MCF 10A (cell line): Measurements from ENCODE around the gene SLC2A10. TPM values are rescaled to one million over a fixed set of nuclear protein-coding genes. Genes with fewer than 3 reads are reported as not detected.
A peak's percentile ranks its signal among the peaks of the same experiment; 100 is the strongest.

Experiments used
- BruUV-seq: library from RNA; stranded (reverse); fragments of 400-500 nt; replicated peaks from 2 replicates; lab custom pipeline; 2021; lab: Mats Ljungman, UMichigan
- CTCF ChIA-PET: fragments of 300-600 bp; sonication (Branson Sonifier 250); formaldehyde crosslinking; extraction: SDS; loops from one replicate; lab custom pipeline; 2021; ENCODE audit warnings: antibody characterized with exemption, inconsistent platforms; lab: Yijun Ruan, JAX
- POLR2A ChIA-PET: fragments of 300-600, 350-650 bp; sonication (Branson Sonifier 250); formaldehyde crosslinking; extraction: SDS; loops from one replicate; lab custom pipeline; 2020; ENCODE audit warnings: antibody characterized with exemption, inconsistent platforms; lab: Yijun Ruan, JAX
- DNase-seq: peaks from one replicate; pipeline ENCODE4 v3.0.0-alpha.2; 2018; ENCODE audit not compliant: unreplicated experiment
- H3K27ac Mint-ChIP-seq: one replicate; pipeline ENCODE4 v1.8.0; 2022; ENCODE audit warnings: mild to moderate bottlenecking, low read depth, mixed read lengths; ENCODE audit not compliant: unreplicated experiment
- H3K27me3 Mint-ChIP-seq: one replicate; pipeline ENCODE4 v1.8.0; 2022; ENCODE audit warnings: mixed read lengths; ENCODE audit not compliant: insufficient read depth, unreplicated experiment
- H3K36me3 Mint-ChIP-seq: one replicate; pipeline ENCODE4 v1.8.0; 2022; ENCODE audit warnings: mild to moderate bottlenecking, moderate library complexity, mixed read lengths; ENCODE audit not compliant: insufficient read depth, unreplicated experiment
- H3K4me1 Mint-ChIP-seq: one replicate; pipeline ENCODE4 v1.8.0; 2022; ENCODE audit warnings: mixed read lengths; ENCODE audit not compliant: insufficient read depth, unreplicated experiment
- H3K4me3 Mint-ChIP-seq: one replicate; pipeline ENCODE4 v1.8.0; 2022; ENCODE audit warnings: mild to moderate bottlenecking, moderate library complexity, mixed read lengths; ENCODE audit not compliant: unreplicated experiment
- H3K9me3 Mint-ChIP-seq: one replicate; pipeline ENCODE4 v1.8.0; 2022; ENCODE audit warnings: mixed read lengths; ENCODE audit not compliant: unreplicated experiment
- CTCF ChIP-seq: fragments of 200-600 bp; IDR thresholded peaks from one replicate; pipeline ENCODE4 v1.8.0; 2022; ENCODE audit warnings: antibody characterized with exemption, mild to moderate bottlenecking; ENCODE audit not compliant: unreplicated experiment
- intact Hi-C: fragments of 100-400 bp; cut with micrococcal nuclease; formaldehyde crosslinking; loops from 2 replicates; pipeline ENCODE4 v1.14.1; 2022
- total RNA-seq: library from RNA; stranded (reverse); gene quantifications from 2 replicates; pipeline ENCODE4 v1.2.3, GENCODE V29; 2022

SLC2A10 gene
- total RNA-seq, 1 experiment from 2014 or later: not detected

GRCh38 chr20:46752728-46753127 is 43.3 kb downstream of the SLC2A10 start:
- no peaks in the 10 kb centered on the region for H3K9me3 Mint-ChIP-seq
- CTCF ChIA-PET: interaction anchor here (0.6 to 8.0 kb wide), 36 partner anchors 9 to 775 kb away, joined by 3 to 93 read pairs (median 4); no protein-coding TSS in a partner anchor
- H3K4me1 Mint-ChIP-seq: peaks cover 5% of the 10 kb centered on the region
- H3K27ac Mint-ChIP-seq: no peak overlapping the region
- H3K27me3 Mint-ChIP-seq: peaks cover 15% of the 10 kb centered on the region
- POLR2A ChIA-PET: interaction anchor here (0.5 to 1.7 kb wide), 11 partner anchors 10 to 631 kb away, joined by 3 to 5 read pairs (median 3); no protein-coding TSS in a partner anchor
- peak; percentile 59 for TF ChIP-seq CTCF
- intact Hi-C loops: loop anchor here (1.0 to 10.0 kb wide), 2 partner anchors 442 to 520 kb away; no protein-coding TSS in a partner anchor
- H3K36me3 Mint-ChIP-seq: no peaks in the 10 kb centered on the region
- no peak overlapping the region for H3K4me3 Mint-ChIP-seq
- peak; percentile 61 for DNase-seq
- no TSS peak for BruUV-seq

GRCh38 chr20:46755483-46756413 is 46.3 kb downstream of the SLC2A10 start:
- Mint-ChIP-seq H3K4me1 (peaks cover 5% of the 10 kb centered on the region), H3K4me3 (no peak overlapping the region), H3K36me3 (no peaks in the 10 kb centered on the region), H3K27ac (no peak overlapping the region), H3K27me3 (peaks cover 19% of the 10 kb centered on the region), H3K9me3 (no peaks in the 10 kb centered on the region)
- ChIA-PET CTCF (interaction anchor here (0.6 to 8.0 kb wide), 18 partner anchors 9 to 654 kb away, joined by 3 to 93 read pairs (median 4); no protein-coding TSS in a partner anchor), POLR2A (interaction anchor here (0.7 to 2.1 kb wide), 3 partner anchors 9 to 469 kb away, joined by 3 to 15 read pairs (median 5); no protein-coding TSS in a partner anchor)
- no peak for DNase-seq
- TF ChIP-seq CTCF: no peak
- intact Hi-C loops: loop anchor here (10.0 kb wide), 1 partner anchor 439 kb away; no protein-coding TSS in a partner anchor
- BruUV-seq: no TSS peak

- DNase-seq: no peak
- Mint-ChIP-seq H3K4me3 (no peak overlapping the region), H3K36me3 (no peaks in the 10 kb centered on the region), H3K9me3 (no peaks in the 10 kb centered on the region), H3K27ac (no peak overlapping the region), H3K27me3 (peaks cover 25% of the 10 kb centered on the region), H3K4me1 (peaks cover 5% of the 10 kb centered on the region)
- ChIA-PET POLR2A (interaction anchor here (0.9 kb wide), 1 partner anchor 9 kb away, joined by 5 read pairs; no protein-coding TSS in a partner anchor), CTCF (interaction anchor here (0.6 to 8.0 kb wide), 13 partner anchors 13 to 904 kb away, joined by 3 to 93 read pairs (median 4); no protein-coding TSS in a partner anchor)
- no peak for TF ChIP-seq CTCF
- intact Hi-C loops: loop anchor here (10.0 kb wide), 1 partner anchor 438 kb away; no protein-coding TSS in a partner anchor
- BruUV-seq: no TSS peak
Measured at GRCh38 chr20:46756419-46756818, 47.0 kb downstream of the SLC2A10 start.
